ENCODE results near the gene LYZL2.

GRCh38 chr10:30630571-30630970 lies 1.0 kb upstream of the LYZL2 start:
- TF ChIP-seq POLR2A (IDR thresholded peaks at IDR 0.05) = no peak
- TF ChIP-seq CTCF (IDR thresholded peaks at IDR 0.05) = no peak

All from esophagus squamous epithelium (tissue), 4 donors.